ENCODE measurements around the gene ST7. TPM values are rescaled to one million over a fixed set of nuclear protein-coding genes. Genes with fewer than 3 reads are reported as not detected.

The ST7 gene
- total and polyA plus RNA-seq, 2 of the 8 experiments (the other 6 are each of a cell fraction or from before 2014, with no cell fraction given), result 16.3 to 18.0 TPM

DNA sequence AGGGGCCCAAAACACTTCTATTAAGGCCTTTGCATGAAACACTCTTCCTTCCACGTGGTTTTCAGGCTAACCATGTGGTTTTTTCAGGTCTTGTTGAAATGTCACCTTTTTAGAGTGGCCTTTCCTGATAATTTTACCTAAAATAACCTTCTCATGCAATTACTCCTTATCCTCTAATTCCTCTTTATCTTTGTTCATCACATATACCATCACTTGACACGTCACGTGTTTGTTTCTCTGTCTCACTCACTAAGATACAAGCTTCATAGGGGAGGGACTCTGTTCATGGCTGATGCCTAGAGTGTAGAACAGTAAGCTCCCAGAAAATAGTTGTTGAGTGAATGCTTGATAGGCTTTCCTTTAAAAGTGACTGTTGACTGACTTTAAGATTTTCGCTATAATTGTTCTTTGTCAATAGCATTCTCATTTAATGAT, 63.7 kb downstream of the ST7 start (continued):
- TF ChIP-seq, protein P1, sequence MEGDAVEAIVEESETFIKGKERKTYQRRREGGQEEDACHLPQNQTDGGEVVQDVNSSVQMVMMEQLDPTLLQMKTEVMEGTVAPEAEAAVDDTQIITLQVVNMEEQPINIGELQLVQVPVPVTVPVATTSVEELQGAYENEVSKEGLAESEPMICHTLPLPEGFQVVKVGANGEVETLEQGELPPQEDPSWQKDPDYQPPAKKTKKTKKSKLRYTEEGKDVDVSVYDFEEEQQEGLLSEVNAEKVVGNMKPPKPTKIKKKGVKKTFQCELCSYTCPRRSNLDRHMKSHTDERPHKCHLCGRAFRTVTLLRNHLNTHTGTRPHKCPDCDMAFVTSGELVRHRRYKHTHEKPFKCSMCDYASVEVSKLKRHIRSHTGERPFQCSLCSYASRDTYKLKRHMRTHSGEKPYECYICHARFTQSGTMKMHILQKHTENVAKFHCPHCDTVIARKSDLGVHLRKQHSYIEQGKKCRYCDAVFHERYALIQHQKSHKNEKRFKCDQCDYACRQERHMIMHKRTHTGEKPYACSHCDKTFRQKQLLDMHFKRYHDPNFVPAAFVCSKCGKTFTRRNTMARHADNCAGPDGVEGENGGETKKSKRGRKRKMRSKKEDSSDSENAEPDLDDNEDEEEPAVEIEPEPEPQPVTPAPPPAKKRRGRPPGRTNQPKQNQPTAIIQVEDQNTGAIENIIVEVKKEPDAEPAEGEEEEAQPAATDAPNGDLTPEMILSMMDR (IDR thresholded peaks at IDR 0.05; ENCODE audit: control extremely low read depth in 1 of 3, insufficient read depth in 1 of 3, low read depth in 1 of 3, low read length in 3 of 3), result no peak
- TF ChIP-seq RXRA (IDR thresholded peaks at IDR 0.05; ENCODE audit: insufficient read depth, low read depth, low read length) (no peak), POU5F1 (IDR thresholded peaks at IDR 0.05; ENCODE audit: low read depth, low read length) (no peak), KDM1A (IDR thresholded peaks at IDR 0.05; ENCODE audit: borderline replicate concordance, low read length) (no peak), KDM5A (IDR thresholded peaks at IDR 0.05; ENCODE audit: low read length) (no peak), CHD1 (IDR thresholded peaks at IDR 0.05; ENCODE audit: low read depth, low read length) (no peak)

All from H1 (cell line).